HepG2 (cell line): Measurements from ENCODE around the gene NUP85. TPM values are rescaled to one million over a fixed set of nuclear protein-coding genes. Genes with fewer than 3 reads are reported as not detected.

Source experiments
- FOXA3 ChIP-seq: IDR thresholded peaks from 2 replicates; pipeline ENCODE4 v1.6.1; 2016; ENCODE audit warnings: missing genetic modification reagents, missing compliant biosample characterization
- FOXK1 ChIP-seq: sonication (generic); formaldehyde crosslinking; IDR thresholded peaks from 2 replicates; pipeline ENCODE4 v1.4.0; 2020; ENCODE audit warnings: low read depth, missing genetic modification reagents, borderline replicate concordance
- HNF4G ChIP-seq, 2 experiments: sonication (generic) in 1 of 2; formaldehyde crosslinking in 1 of 2; IDR thresholded peaks; 2 replicates each; pipeline versions ENCODE4 v1.4.0 to v1.6.1; 2011 to 2020; ENCODE audit warnings: borderline replicate concordance in 2 of 2, low read depth in 2 of 2, mild to moderate bottlenecking in 2 of 2, low read length in 1 of 2, missing genetic modification reagents in 1 of 2, moderate library complexity in 1 of 2
- MLX ChIP-seq: IDR thresholded peaks from 2 replicates; pipeline ENCODE4 v1.6.1; 2016
- REL ChIP-seq: sonication (generic); formaldehyde crosslinking; conservative IDR thresholded peaks from 2 replicates; pipeline ENCODE4 v1.8.0; 2022; ENCODE audit warnings: mild to moderate bottlenecking, missing genetic modification reagents, moderate library complexity
- SIX4 ChIP-seq: sonication (generic); formaldehyde crosslinking; IDR thresholded peaks from 2 replicates; pipeline ENCODE4 v1.4.0; 2020; ENCODE audit warnings: missing genetic modification reagents
- SP5 ChIP-seq: IDR thresholded peaks from 2 replicates; pipeline ENCODE4 v1.6.1; 2016; ENCODE audit warnings: low read depth, borderline replicate concordance
- TBL1XR1 ChIP-seq: fragments of 150-350 bp; IDR thresholded peaks from 2 replicates; pipeline ENCODE4 v1.6.1; 2014; ENCODE audit warnings: borderline replicate concordance, low read length; ENCODE audit not compliant: partially characterized antibody
- ZBTB1 ChIP-seq: sonication (generic); formaldehyde crosslinking; IDR thresholded peaks from 2 replicates; pipeline ENCODE4 v1.4.0; 2020; ENCODE audit warnings: missing genetic modification reagents, borderline replicate concordance
- ZFP36L2 ChIP-seq: sonication (generic); formaldehyde crosslinking; IDR thresholded peaks from 2 replicates; pipeline ENCODE4 v1.4.0; 2020; ENCODE audit warnings: missing genetic modification reagents
- ZNF331 ChIP-seq: sonication (generic); formaldehyde crosslinking; IDR thresholded peaks from 2 replicates; pipeline ENCODE4 v1.4.0; 2020; ENCODE audit warnings: missing genetic modification reagents
- ZNF460 ChIP-seq: sonication (generic); formaldehyde crosslinking; IDR thresholded peaks from 2 replicates; pipeline ENCODE4 v1.5.1; 2020; ENCODE audit warnings: missing genetic modification reagents, mild to moderate bottlenecking, borderline replicate concordance
- ZNF720 ChIP-seq: sonication (generic); formaldehyde crosslinking; IDR thresholded peaks from 2 replicates; pipeline ENCODE4 v1.4.0; 2020; ENCODE audit warnings: missing genetic modification reagents
- ZSCAN30 ChIP-seq: sonication (generic); formaldehyde crosslinking; IDR thresholded peaks from 2 replicates; pipeline ENCODE4 v1.5.0; 2020; ENCODE audit warnings: mild to moderate bottlenecking, missing genetic modification reagents
- polyA plus RNA-seq, 8 experiments: library from polyadenylated mRNA; depleted of rRNA in 3 of 8; stranded (reverse) in 7 of 8; unstranded in 1 of 8; fragments of >200 nt; fragmentation: Illumina TruSeq in 4 of 8; extraction: Trizol in 4 of 8; gene quantifications; 2 replicates each; pipeline versions ENCODE4 v1.2.1 to v1.2.3, GENCODE V29; 2011 to 2016; ENCODE audit warnings: low read depth in 4 of 8, missing spikeins in 1 of 8, mixed read lengths in 1 of 8; ENCODE audit not compliant: insufficient read depth in 1 of 8
- total RNA-seq, 5 experiments: library from RNA; depleted of rRNA; stranded (reverse); fragments of >200 nt; fragmentation: Illumina TruSeq; extraction: Trizol; gene quantifications; 2 replicates each; pipeline ENCODE4 v1.2.3, GENCODE V29; 2016; ENCODE audit warnings: low read depth in 1 of 5
- TF ChIP-seq, protein P1 (sequence below): sonication (generic); formaldehyde crosslinking; IDR thresholded peaks from 2 replicates; pipeline ENCODE4 v1.9.0; 2021; ENCODE audit warnings: missing genetic modification reagents, mild to moderate bottlenecking, borderline replicate concordance
- TF ChIP-seq, protein P2 (sequence below): sonication (generic); formaldehyde crosslinking; IDR thresholded peaks from one replicate; pipeline ENCODE4 v1.5.1; 2020; ENCODE audit warnings: mild to moderate bottlenecking, missing genetic modification reagents; ENCODE audit errors: not compliant biosample characterization
- TF ChIP-seq, protein P3 (sequence below): sonication (generic); formaldehyde crosslinking; IDR thresholded peaks from 2 replicates; pipeline ENCODE4 v1.9.0; 2021; ENCODE audit warnings: missing genetic modification reagents, borderline replicate concordance

NUP85 gene
- total and polyA plus RNA-seq, 2 of the 13 experiments (the other 11 are each of a cell fraction or from before 2014, with no cell fraction given): 89.1 to 124 TPM

DNA sequence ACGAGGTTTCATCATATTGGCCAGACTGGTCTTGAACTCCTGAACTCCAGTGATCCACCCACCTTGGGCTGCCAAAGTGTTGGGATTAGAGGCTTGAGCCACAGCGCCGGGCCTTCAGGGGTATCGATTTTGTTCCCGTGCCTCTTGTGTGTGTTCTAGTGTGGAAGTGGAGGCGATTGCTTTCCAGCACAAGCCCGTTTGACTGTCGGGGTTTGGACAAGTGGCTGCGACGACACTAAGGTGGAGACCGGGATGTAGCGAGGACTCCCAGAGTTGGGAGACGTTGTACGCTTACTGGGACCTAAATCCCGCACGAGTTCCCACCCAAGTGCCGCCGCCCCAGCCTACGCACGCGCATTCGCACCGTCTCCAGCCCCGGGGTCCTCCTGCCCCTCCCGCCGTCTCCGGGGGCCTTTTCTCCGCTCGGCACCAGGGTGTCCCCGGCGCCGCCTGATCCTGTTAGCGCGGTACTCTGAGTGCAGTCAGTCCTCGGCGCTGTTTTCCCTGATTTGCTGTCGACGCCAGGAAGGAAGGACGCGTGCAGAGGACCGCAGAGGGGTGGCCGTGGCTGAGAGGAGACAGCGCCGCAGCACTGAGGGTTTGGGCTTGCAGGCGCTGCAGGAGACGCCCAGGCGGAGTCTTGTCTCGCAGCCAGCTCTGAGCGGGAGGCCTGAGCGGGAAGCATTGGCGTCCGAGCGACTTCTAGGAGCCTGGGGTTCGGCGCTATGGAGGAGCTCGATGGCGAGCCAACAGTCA lies at the start of gene NUP85 (continued):
- 0 out of 2 replicates have a peak, but pooled peaks have one; percentile 26 for TF ChIP-seq SP5 (CRISPR knock-in tag)
- TF ChIP-seq FOXA3: peak; percentile 14; the same call in 1 of the 2 replicates
- peak; percentile 80; the same call in 1 of the 2 replicates for TF ChIP-seq ZNF460 (CRISPR knock-in tag)
- 0 out of 2 replicates have a peak, but pooled peaks have one; percentile 47 for TF ChIP-seq REL (CRISPR knock-in tag)
- TF ChIP-seq FOXK1 (CRISPR knock-in tag): peak; percentile 53; the same call in 1 of the 2 replicates
- TF ChIP-seq ZFP36L2 (CRISPR knock-in tag): peak; percentile 67; the same call in 1 of the 2 replicates
- no peak for TF ChIP-seq ZSCAN30 (CRISPR knock-in tag)
- TF ChIP-seq, protein P1, sequence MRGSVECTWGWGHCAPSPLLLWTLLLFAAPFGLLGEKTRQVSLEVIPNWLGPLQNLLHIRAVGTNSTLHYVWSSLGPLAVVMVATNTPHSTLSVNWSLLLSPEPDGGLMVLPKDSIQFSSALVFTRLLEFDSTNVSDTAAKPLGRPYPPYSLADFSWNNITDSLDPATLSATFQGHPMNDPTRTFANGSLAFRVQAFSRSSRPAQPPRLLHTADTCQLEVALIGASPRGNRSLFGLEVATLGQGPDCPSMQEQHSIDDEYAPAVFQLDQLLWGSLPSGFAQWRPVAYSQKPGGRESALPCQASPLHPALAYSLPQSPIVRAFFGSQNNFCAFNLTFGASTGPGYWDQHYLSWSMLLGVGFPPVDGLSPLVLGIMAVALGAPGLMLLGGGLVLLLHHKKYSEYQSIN (CRISPR knock-in tag): no peak
- no peak for TF ChIP-seq MLX (CRISPR knock-in tag)
- TF ChIP-seq TBL1XR1: no peak
- no peak for TF ChIP-seq SIX4 (CRISPR knock-in tag)
- no peak for TF ChIP-seq ZBTB1
- TF ChIP-seq ZNF720: 0 out of 2 replicates have a peak, but pooled peaks have one; percentile 18
- peak; percentile 53; the same call in 1 of the 2 replicates for TF ChIP-seq ZNF331 (CRISPR knock-in tag)
- TF ChIP-seq, protein P2, sequence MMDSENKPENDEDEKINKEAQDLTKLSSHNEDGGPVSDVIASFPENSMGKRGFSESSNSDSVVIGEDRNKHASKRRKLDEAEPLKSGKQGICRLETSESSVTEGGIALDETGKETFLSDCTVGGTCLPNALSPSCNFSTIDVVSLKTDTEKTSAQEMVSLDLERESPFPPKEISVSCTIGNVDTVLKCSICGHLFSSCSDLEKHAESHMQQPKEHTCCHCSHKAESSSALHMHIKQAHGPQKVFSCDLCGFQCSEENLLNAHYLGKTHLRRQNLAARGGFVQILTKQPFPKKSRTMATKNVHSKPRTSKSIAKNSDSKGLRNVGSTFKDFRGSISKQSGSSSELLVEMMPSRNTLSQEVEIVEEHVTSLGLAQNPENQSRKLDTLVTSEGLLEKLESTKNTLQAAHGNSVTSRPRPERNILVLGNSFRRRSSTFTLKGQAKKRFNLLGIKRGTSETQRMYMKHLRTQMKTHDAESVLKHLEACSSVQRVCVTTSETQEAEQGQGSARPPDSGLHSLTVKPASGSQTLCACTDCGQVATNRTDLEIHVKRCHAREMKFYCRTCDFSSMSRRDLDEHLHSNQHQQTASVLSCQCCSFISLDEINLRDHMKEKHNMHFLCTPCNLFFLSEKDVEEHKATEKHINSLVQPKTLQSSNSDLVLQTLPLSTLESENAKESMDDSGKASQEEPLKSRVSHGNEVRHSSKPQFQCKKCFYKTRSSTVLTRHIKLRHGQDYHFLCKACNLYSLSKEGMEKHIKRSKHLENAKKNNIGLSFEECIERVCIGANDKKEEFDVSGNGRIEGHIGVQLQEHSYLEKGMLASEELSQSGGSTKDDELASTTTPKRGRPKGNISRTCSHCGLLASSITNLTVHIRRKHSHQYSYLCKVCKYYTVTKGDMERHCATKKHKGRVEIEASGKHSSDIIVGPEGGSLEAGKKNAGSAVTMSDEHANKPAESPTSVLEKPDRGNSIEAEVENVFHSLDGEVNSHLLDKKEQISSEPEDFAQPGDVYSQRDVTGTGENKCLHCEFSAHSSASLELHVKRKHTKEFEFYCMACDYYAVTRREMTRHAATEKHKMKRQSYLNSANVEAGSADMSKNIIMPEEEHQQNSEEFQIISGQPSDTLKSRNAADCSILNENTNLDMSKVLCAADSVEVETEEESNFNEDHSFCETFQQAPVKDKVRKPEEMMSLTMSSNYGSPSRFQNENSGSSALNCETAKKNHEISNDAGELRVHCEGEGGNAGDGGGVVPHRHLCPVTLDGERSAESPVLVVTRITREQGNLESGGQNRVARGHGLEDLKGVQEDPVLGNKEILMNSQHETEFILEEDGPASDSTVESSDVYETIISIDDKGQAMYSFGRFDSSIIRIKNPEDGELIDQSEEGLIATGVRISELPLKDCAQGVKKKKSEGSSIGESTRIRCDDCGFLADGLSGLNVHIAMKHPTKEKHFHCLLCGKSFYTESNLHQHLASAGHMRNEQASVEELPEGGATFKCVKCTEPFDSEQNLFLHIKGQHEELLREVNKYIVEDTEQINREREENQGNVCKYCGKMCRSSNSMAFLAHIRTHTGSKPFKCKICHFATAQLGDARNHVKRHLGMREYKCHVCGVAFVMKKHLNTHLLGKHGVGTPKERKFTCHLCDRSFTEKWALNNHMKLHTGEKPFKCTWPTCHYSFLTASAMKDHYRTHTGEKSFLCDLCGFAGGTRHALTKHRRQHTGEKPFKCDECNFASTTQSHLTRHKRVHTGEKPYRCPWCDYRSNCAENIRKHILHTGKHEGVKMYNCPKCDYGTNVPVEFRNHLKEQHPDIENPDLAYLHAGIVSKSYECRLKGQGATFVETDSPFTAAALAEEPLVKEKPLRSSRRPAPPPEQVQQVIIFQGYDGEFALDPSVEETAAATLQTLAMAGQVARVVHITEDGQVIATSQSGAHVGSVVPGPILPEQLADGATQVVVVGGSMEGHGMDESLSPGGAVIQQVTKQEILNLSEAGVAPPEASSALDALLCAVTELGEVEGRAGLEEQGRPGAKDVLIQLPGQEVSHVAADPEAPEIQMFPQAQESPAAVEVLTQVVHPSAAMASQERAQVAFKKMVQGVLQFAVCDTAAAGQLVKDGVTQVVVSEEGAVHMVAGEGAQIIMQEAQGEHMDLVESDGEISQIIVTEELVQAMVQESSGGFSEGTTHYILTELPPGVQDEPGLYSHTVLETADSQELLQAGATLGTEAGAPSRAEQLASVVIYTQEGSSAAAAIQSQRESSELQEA (CRISPR knock-in tag): peak; percentile 72
- no peak for TF ChIP-seq HNF4G (IDR thresholded peaks at IDR 0.05; ENCODE audit: borderline replicate concordance, low read depth, low read length)
- peak; percentile 59; the same call in 1 of the 2 replicates for TF ChIP-seq HNF4G (CRISPR knock-in tag; IDR thresholded peaks at IDR 0.05; ENCODE audit: borderline replicate concordance, low read depth)
- TF ChIP-seq, protein P3, sequence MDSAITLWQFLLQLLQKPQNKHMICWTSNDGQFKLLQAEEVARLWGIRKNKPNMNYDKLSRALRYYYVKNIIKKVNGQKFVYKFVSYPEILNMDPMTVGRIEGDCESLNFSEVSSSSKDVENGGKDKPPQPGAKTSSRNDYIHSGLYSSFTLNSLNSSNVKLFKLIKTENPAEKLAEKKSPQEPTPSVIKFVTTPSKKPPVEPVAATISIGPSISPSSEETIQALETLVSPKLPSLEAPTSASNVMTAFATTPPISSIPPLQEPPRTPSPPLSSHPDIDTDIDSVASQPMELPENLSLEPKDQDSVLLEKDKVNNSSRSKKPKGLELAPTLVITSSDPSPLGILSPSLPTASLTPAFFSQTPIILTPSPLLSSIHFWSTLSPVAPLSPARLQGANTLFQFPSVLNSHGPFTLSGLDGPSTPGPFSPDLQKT (CRISPR knock-in tag): no peak
